IMR-90 (cell line): ENCODE data around the gene DOC2B. TPM values are rescaled to one million over a fixed set of nuclear protein-coding genes. Genes with fewer than 3 reads are reported as not detected.

ENCODE experiments used
- ATAC-seq: fragments of 200-7000 bp; cut with Tn5 transposase; 2 replicates; pipeline ENCODE4 v1.9.1; 2020; ENCODE audit warnings: low read depth, mild to moderate bottlenecking, moderate library complexity
- BruUV-seq: library from RNA; stranded (reverse); fragments of 400-500 nt; replicated peaks from 2 replicates; lab custom pipeline; 2021; lab: Mats Ljungman, UMichigan
- CTCF ChIA-PET: fragments of 300-600 bp; formaldehyde crosslinking; extraction: SDS; loops from one replicate; lab custom pipeline; 2021; ENCODE audit warnings: antibody characterized with exemption; lab: Yijun Ruan, JAX
- POLR2A ChIA-PET: fragments of 300-600 bp; sonication (Branson Sonifier 250); formaldehyde crosslinking; loops from one replicate; lab custom pipeline; 2022; ENCODE audit warnings: antibody characterized with exemption; ENCODE audit not compliant: unreplicated experiment; lab: Charles Lee
- DNase-seq: peaks from one replicate; pipeline ENCODE4 v3.0.0; 2013
- H2AFZ ChIP-seq: replicated peaks from 2 replicates; pipeline ENCODE3; 2013; ENCODE audit warnings: low read length, mild to moderate bottlenecking; ENCODE audit not compliant: poor library complexity
- H2AK5ac ChIP-seq: 2 replicates; pipeline ENCODE4 v1.6.1; 2013; ENCODE audit warnings: low read depth, low read length, inconsistent platforms
- H2AK9ac ChIP-seq: replicated peaks from 2 replicates; pipeline ENCODE3; 2013; ENCODE audit warnings: mild to moderate bottlenecking, low read depth, low read length, moderate library complexity; ENCODE audit not compliant: poor library complexity
- H2BK120ac ChIP-seq: 2 replicates; pipeline ENCODE4 v1.6.1; 2013; ENCODE audit warnings: low read depth, low read length, inconsistent platforms
- H2BK15ac ChIP-seq: 3 replicates; pipeline ENCODE4 v1.6.1; 2013; ENCODE audit warnings: low read depth, low read length, inconsistent platforms
- H2BK20ac ChIP-seq: 2 replicates; pipeline ENCODE4 v1.6.1; 2013; ENCODE audit warnings: low read depth, mild to moderate bottlenecking, inconsistent platforms, low read length, moderate library complexity
- H2BK5ac ChIP-seq: 2 replicates; pipeline ENCODE4 v1.6.1; 2013; ENCODE audit warnings: mild to moderate bottlenecking, low read depth, low read length, inconsistent platforms; ENCODE audit not compliant: poor library complexity, severe bottlenecking
- H3K14ac ChIP-seq: replicated peaks from 2 replicates; pipeline ENCODE4 v1.6.1; 2013; ENCODE audit warnings: low read depth, low read length, inconsistent platforms
- H3K18ac ChIP-seq: 2 replicates; pipeline ENCODE4 v1.6.1; 2013; ENCODE audit warnings: low read depth, low read length, control low read depth
- H3K23ac ChIP-seq: 2 replicates; pipeline ENCODE4 v1.6.1; 2013; ENCODE audit warnings: low read depth, low read length, inconsistent platforms
- H3K27ac ChIP-seq: 2 replicates; pipeline ENCODE4 v1.5.1; 2013; ENCODE audit warnings: mild to moderate bottlenecking, control low read depth, low read length; ENCODE audit not compliant: insufficient read depth
- H3K27me3 ChIP-seq: 2 replicates; pipeline ENCODE4 v1.6.1; 2013; ENCODE audit warnings: low read length; ENCODE audit not compliant: control insufficient read depth, insufficient read depth
- H3K36me3 ChIP-seq: 2 replicates; pipeline ENCODE4 v1.6.1; 2013; ENCODE audit warnings: low read length, mixed read lengths; ENCODE audit not compliant: control insufficient read depth, insufficient read depth
- H3K4ac ChIP-seq: 2 replicates; pipeline ENCODE4 v1.6.1; 2013; ENCODE audit warnings: low read depth, low read length, inconsistent platforms
- H3K4me1 ChIP-seq: 2 replicates; pipeline ENCODE4 v1.6.1; 2013; ENCODE audit warnings: low read length, mixed read lengths; ENCODE audit not compliant: control insufficient read depth, insufficient read depth
- H3K4me2 ChIP-seq: 2 replicates; pipeline ENCODE4 v1.6.1; 2013; ENCODE audit warnings: low read depth, mild to moderate bottlenecking, control low read depth, low read length, moderate library complexity
- H3K4me3 ChIP-seq: 2 replicates; pipeline ENCODE4 v1.5.1; 2013; ENCODE audit warnings: low read depth, mild to moderate bottlenecking, control low read depth, low read length, moderate library complexity; ENCODE audit not compliant: insufficient read depth
- H3K56ac ChIP-seq: 2 replicates; pipeline ENCODE4 v1.6.1; 2013; ENCODE audit warnings: low read length, inconsistent platforms; ENCODE audit not compliant: insufficient read depth; ENCODE audit errors: extremely low read depth
- H3K79me1 ChIP-seq, 2 experiments: 2 replicates each; pipeline ENCODE4 v1.6.1; 2013; ENCODE audit warnings: low read length in 2 of 2, inconsistent platforms in 1 of 2, low read depth in 1 of 2
- H3K9ac ChIP-seq: 2 replicates; pipeline ENCODE4 v1.6.1; 2013; ENCODE audit warnings: low read depth, low read length, control low read depth
- H3K9me1 ChIP-seq: 2 replicates; pipeline ENCODE4 v1.6.1; 2013; ENCODE audit warnings: low read length, inconsistent platforms; ENCODE audit not compliant: insufficient read depth
- H3K9me3 ChIP-seq: 2 replicates; pipeline ENCODE4 v1.6.1; 2013; ENCODE audit warnings: low read length; ENCODE audit not compliant: control insufficient read depth, insufficient read depth
- H4K20me1 ChIP-seq: 2 replicates; pipeline ENCODE4 v1.6.1; 2013; ENCODE audit warnings: low read length, inconsistent platforms; ENCODE audit not compliant: insufficient read depth
- H4K5ac ChIP-seq: 2 replicates; pipeline ENCODE4 v1.6.1; 2013; ENCODE audit warnings: mild to moderate bottlenecking, low read depth, low read length, control low read depth
- H4K8ac ChIP-seq, 2 experiments: 2 replicates each; pipeline ENCODE4 v1.6.1; 2013; ENCODE audit warnings: low read depth in 2 of 2, low read length in 2 of 2, control low read depth in 1 of 2, inconsistent platforms in 1 of 2
- H4K91ac ChIP-seq: 2 replicates; pipeline ENCODE4 v1.6.1; 2013; ENCODE audit warnings: low read depth, low read length, inconsistent platforms; ENCODE audit not compliant: insufficient read depth
- BHLHE40 ChIP-seq: fragments of 150-350 bp; IDR thresholded peaks from 2 replicates; pipeline ENCODE4 v1.6.1; 2016; ENCODE audit warnings: mild to moderate bottlenecking, low read depth, low read length
- CHD1 ChIP-seq: IDR thresholded peaks from 2 replicates; pipeline ENCODE4 v1.6.1; 2012; ENCODE audit warnings: low read depth, low read length, improper control_type of control experiment
- CTCF ChIP-seq: conservative IDR thresholded peaks from 2 replicates; pipeline ENCODE4 v1.5.1; 2012; ENCODE audit warnings: mild to moderate bottlenecking, low read depth, low read length, improper control_type of control experiment
- FOS ChIP-seq: fragments of 150-350 bp; IDR thresholded peaks from 2 replicates; pipeline ENCODE4 v1.6.1; 2016; ENCODE audit warnings: low read depth, low read length
- MAFK ChIP-seq: IDR thresholded peaks from 2 replicates; pipeline ENCODE4 v1.6.1; 2012; ENCODE audit warnings: low read depth, low read length, improper control_type of control experiment
- MAZ ChIP-seq: IDR thresholded peaks from 2 replicates; pipeline ENCODE4 v1.6.1; 2012; ENCODE audit warnings: low read depth, mild to moderate bottlenecking, low read length, improper control_type of control experiment, moderate library complexity, borderline replicate concordance
- MXI1 ChIP-seq: IDR thresholded peaks from 2 replicates; pipeline ENCODE4 v1.6.1; 2012; ENCODE audit warnings: low read depth, mild to moderate bottlenecking, low read length, moderate library complexity, borderline replicate concordance
- NFE2L2 ChIP-seq: fragments of 150-350 bp; IDR thresholded peaks from 2 replicates; pipeline ENCODE4 v1.6.1; 2016; ENCODE audit warnings: low read depth, mild to moderate bottlenecking, low read length
- POLR2A ChIP-seq: IDR thresholded peaks from 2 replicates; pipeline ENCODE4 v1.6.1; 2012; ENCODE audit warnings: mild to moderate bottlenecking, low read depth, low read length
- RAD21 ChIP-seq: IDR thresholded peaks from 2 replicates; pipeline ENCODE4 v1.6.1; 2012; ENCODE audit warnings: low read length, improper control_type of control experiment
- WGBS, 2 experiments: methylation state at CpG; one replicate each; pipeline versions ENCODE4 v1.1.5 to v1.1.7; 2013; ENCODE audit warnings: missing lambda C conversion rate in 2 of 2; ENCODE audit not compliant: insufficient read length in 1 of 2; ENCODE audit errors: extremely low coverage in 2 of 2; 5-methylcytosine and 5-hydroxymethylcytosine counted together
- dilution Hi-C: fragments of 300-500 bp; cut with HindIII; formaldehyde crosslinking; loops from one replicate; pipeline ENCODE4 v1.14.3; 2018; ENCODE audit warnings: low sequenced_read_pairs; ENCODE audit not compliant: unreplicated experiment
- in situ Hi-C: fragments of 300-500 bp; cut with MboI; formaldehyde crosslinking; loops from 3 replicates; pipeline ENCODE4 v1.14.3; 2019; ENCODE audit warnings: low sequenced_read_pairs, inconsistent platforms, mixed read lengths
- intact Hi-C: fragments of 100-400 bp; cut with micrococcal nuclease; formaldehyde crosslinking; loops from 2 replicates; pipeline ENCODE4 v1.10.0; 2022
- polyA plus RNA-seq, 3 experiments: library from polyadenylated mRNA; depleted of rRNA; stranded (reverse); fragments of >200 nt; gene quantifications; 2 replicates each; pipeline ENCODE4 v1.2.3, GENCODE V29; 2012; ENCODE audit warnings: low replicate concordance in 1 of 3
- total RNA-seq: library from RNA; depleted of rRNA; stranded (reverse); fragments of >200 nt; gene quantifications from 2 replicates; pipeline ENCODE4 v1.2.3, GENCODE V29; 2012

Gene DOC2B
- total and polyA plus RNA-seq, 2 of the 4 experiments (the other 2 are of a cell fraction): not detected

DNA sequence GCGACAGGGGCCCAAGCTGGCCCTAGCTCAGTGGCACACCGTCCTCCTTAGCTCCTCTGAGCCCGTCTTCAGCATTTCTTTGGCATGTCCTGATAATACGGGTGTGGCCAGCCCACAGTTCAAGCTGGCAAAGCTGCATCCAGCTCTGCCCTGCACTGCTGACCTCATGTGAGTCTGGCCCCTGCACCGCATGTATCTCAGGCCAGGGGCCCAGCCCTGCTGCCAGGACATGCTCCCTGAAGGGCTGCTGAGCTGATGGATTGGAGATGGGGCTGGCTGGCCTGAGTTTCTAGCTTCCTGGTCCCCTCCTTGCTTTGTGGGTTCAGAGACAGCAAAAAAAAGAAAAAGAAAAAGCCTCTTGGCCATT is 2.4 kb downstream of the DOC2B start:
- TF ChIP-seq CTCF (no peak), MAFK (no peak), CHD1 (no peak), MAZ (no peak), POLR2A (no peak), MXI1 (no peak), RAD21 (no peak), BHLHE40 (no peak), NFE2L2 (no peak), FOS (no peak)
- H2BK20ac ChIP-seq: no peak overlapping the region
- CTCF ChIA-PET: no interaction called here

More for the DNA sequence above, 2.4 kb downstream of the DOC2B start:
- dilution Hi-C loops (no loop called here), in situ Hi-C loops (no loop called here), intact Hi-C loops (no loop called here)
- H3K4ac ChIP-seq: no peak overlapping the region
- POLR2A ChIA-PET: no interaction called here
- H2AK5ac ChIP-seq: no peak overlapping the region
- no peak overlapping the region for H3K27ac ChIP-seq
- H3K4me2 ChIP-seq: no peak overlapping the region
- 80% methylated on average over 1 of the region's 5 CpGs; no CpG with 5 or more reads in 1 of the 2 experiments for WGBS, 2 experiments
- no peak overlapping the region for H3K9ac ChIP-seq
- ATAC-seq (no peak), DNase-seq (no peak)
- H4K20me1 ChIP-seq: no peaks in the 10 kb centered on the region
- H2AFZ ChIP-seq: no peak overlapping the region
- no peaks in the 10 kb centered on the region for H3K9me3 ChIP-seq
- peaks cover 68% of the 10 kb centered on the region for H3K27me3 ChIP-seq
- H3K56ac ChIP-seq: no peak overlapping the region
- H3K9me1 ChIP-seq: no peaks in the 10 kb centered on the region
- H2BK5ac ChIP-seq: no peak overlapping the region
- no peak overlapping the region for H3K14ac ChIP-seq
- no peaks in the 10 kb centered on the region for H3K79me1 ChIP-seq
- no peak overlapping the region for H4K5ac ChIP-seq
- H3K36me3 ChIP-seq: no peaks in the 10 kb centered on the region
- no peak overlapping the region for H2BK15ac ChIP-seq
- no peak overlapping the region for H2AK9ac ChIP-seq
- H2BK120ac ChIP-seq: no peak overlapping the region
- no peak overlapping the region for H4K8ac ChIP-seq
- no peak overlapping the region for H4K91ac ChIP-seq
- no peak overlapping the region for H3K4me3 ChIP-seq
- no peaks in the 10 kb centered on the region for H3K4me1 ChIP-seq
- BruUV-seq: no TSS peak
- H3K23ac ChIP-seq: no peak overlapping the region
- H3K18ac ChIP-seq: no peak overlapping the region
